Measurements from ENCODE around the gene C17orf113. TPM values are rescaled to one million over a fixed set of nuclear protein-coding genes. Genes with fewer than 3 reads are reported as not detected.
"Not testable (repeated sequence)": the region's sequence is repeated elsewhere in the genome, so short reads cannot be mapped to it uniquely, and the experiment has no call there.

The C17orf113 gene
- total RNA-seq, 1 experiment from 2014 or later = 1.0 TPM

- H3K4me3 ChIP-seq (ENCODE audit: insufficient read depth, low read depth, low read length) = no peak overlapping the region
- DNase-seq = no peak
These were observed 9.6 kb downstream of the C17orf113 start for GRCh38 chr17:42040818-42041217.

GRCh38 chr17:42039794-42040763 is 10.3 kb downstream of the C17orf113 start:
- no peaks in the 10 kb centered on the region for H3K36me3 ChIP-seq (replicated peaks; ENCODE audit: control insufficient read depth, insufficient read depth, low read length)
- DNase-seq = peak; percentile 58
- no peaks in the 10 kb centered on the region for H3K27me3 ChIP-seq (ENCODE audit: control insufficient read depth, insufficient read depth, low read length)
- no peak overlapping the region for H3K4me3 ChIP-seq (ENCODE audit: insufficient read depth, low read depth, low read length)

More at GRCh38 chr17:42040818-42041217, 9.6 kb downstream of the C17orf113 start:
- Histone ChIP-seq H3K27me3 (ENCODE audit: control insufficient read depth, insufficient read depth, low read length) (no peaks in the 10 kb centered on the region), H3K36me3 (replicated peaks; ENCODE audit: control insufficient read depth, insufficient read depth, low read length) (no peaks in the 10 kb centered on the region)

GRCh38 chr17:42038221-42038973 is 12.0 kb downstream of the C17orf113 start:
- DNase-seq = peak; percentile 71
- no peaks in the 10 kb centered on the region for H3K36me3 ChIP-seq (replicated peaks; ENCODE audit: control insufficient read depth, insufficient read depth, low read length)

GRCh38 chr17:42034059-42034458 is 16.3 kb downstream of the C17orf113 start:
- DNase-seq = no peak
- H3K36me3 ChIP-seq (replicated peaks; ENCODE audit: control insufficient read depth, insufficient read depth, low read length) = no peaks in the 10 kb centered on the region
- no peak overlapping the region for H3K4me3 ChIP-seq (ENCODE audit: insufficient read depth, low read depth, low read length)
- no peaks in the 10 kb centered on the region for H3K27me3 ChIP-seq (ENCODE audit: control insufficient read depth, insufficient read depth, low read length)

More at GRCh38 chr17:42038221-42038973, 12.0 kb downstream of the C17orf113 start:
- no peak overlapping the region for H3K4me3 ChIP-seq (ENCODE audit: insufficient read depth, low read depth, low read length)
- H3K27me3 ChIP-seq (ENCODE audit: control insufficient read depth, insufficient read depth, low read length) = no peaks in the 10 kb centered on the region

- no peaks in the 10 kb centered on the region for H3K36me3 ChIP-seq (replicated peaks; ENCODE audit: control insufficient read depth, insufficient read depth, low read length)
- no peak overlapping the region for H3K4me3 ChIP-seq (ENCODE audit: insufficient read depth, low read depth, low read length)
- no peaks in the 10 kb centered on the region for H3K27me3 ChIP-seq (ENCODE audit: control insufficient read depth, insufficient read depth, low read length)
- DNase-seq = no peak
These were observed 18.8 kb downstream of the C17orf113 start for GRCh38 chr17:42031584-42031983.

GRCh38 chr17:42028791-42029127 is 21.6 kb downstream of the C17orf113 start:
- H3K27me3 ChIP-seq (ENCODE audit: control insufficient read depth, insufficient read depth, low read length) = no peaks in the 10 kb centered on the region

GRCh38 chr17:42027961-42028790 is 22.2 kb downstream of the C17orf113 start:
- H3K27me3 ChIP-seq (ENCODE audit: control insufficient read depth, insufficient read depth, low read length) = no peaks in the 10 kb centered on the region
- H3K36me3 ChIP-seq (replicated peaks; ENCODE audit: control insufficient read depth, insufficient read depth, low read length) = peaks cover 12% of the 10 kb centered on the region
- DNase-seq = peak; percentile 92
- no peak overlapping the region for H3K4me3 ChIP-seq (ENCODE audit: insufficient read depth, low read depth, low read length)

More at GRCh38 chr17:42028791-42029127, 21.6 kb downstream of the C17orf113 start:
- Histone ChIP-seq H3K36me3 (replicated peaks; ENCODE audit: control insufficient read depth, insufficient read depth, low read length) (peaks cover 7% of the 10 kb centered on the region), H3K4me3 (ENCODE audit: insufficient read depth, low read depth, low read length) (no peak overlapping the region)
- no peak for DNase-seq

GRCh38 chr17:42027590-42027889 is 22.9 kb downstream of the C17orf113 start:
- no peak for DNase-seq
- no peaks in the 10 kb centered on the region for H3K27me3 ChIP-seq (ENCODE audit: control insufficient read depth, insufficient read depth, low read length)
- H3K36me3 ChIP-seq (replicated peaks; ENCODE audit: control insufficient read depth, insufficient read depth, low read length) = peaks cover 16% of the 10 kb centered on the region
- no peak overlapping the region for H3K4me3 ChIP-seq (ENCODE audit: insufficient read depth, low read depth, low read length)

GRCh38 chr17:42026857-42027589 is 23.4 kb downstream of the C17orf113 start:
- peak; percentile 67 for DNase-seq
- Histone ChIP-seq H3K4me3 (ENCODE audit: insufficient read depth, low read depth, low read length) (no peak overlapping the region), H3K27me3 (ENCODE audit: control insufficient read depth, insufficient read depth, low read length) (no peaks in the 10 kb centered on the region), H3K36me3 (replicated peaks; ENCODE audit: control insufficient read depth, insufficient read depth, low read length) (peaks cover 21% of the 10 kb centered on the region)

- DNase-seq = peak; percentile 26
- Histone ChIP-seq H3K36me3 (replicated peaks; ENCODE audit: control insufficient read depth, insufficient read depth, low read length) (peaks cover 26% of the 10 kb centered on the region), H3K4me3 (ENCODE audit: insufficient read depth, low read depth, low read length) (no peak overlapping the region), H3K27me3 (ENCODE audit: control insufficient read depth, insufficient read depth, low read length) (no peaks in the 10 kb centered on the region)
These were observed 24.5 kb downstream of the C17orf113 start for GRCh38 chr17:42025936-42026335.

- no peak for DNase-seq
- no peaks in the 10 kb centered on the region for H3K27me3 ChIP-seq (ENCODE audit: control insufficient read depth, insufficient read depth, low read length)
- no peak overlapping the region for H3K4me3 ChIP-seq (ENCODE audit: insufficient read depth, low read depth, low read length)
- peaks cover 26% of the 10 kb centered on the region for H3K36me3 ChIP-seq (replicated peaks; ENCODE audit: control insufficient read depth, insufficient read depth, low read length)
These were observed 25.2 kb downstream of the C17orf113 start for GRCh38 chr17:42025191-42025579.

GRCh38 chr17:42023524-42024349 is 26.7 kb downstream of the C17orf113 start:
- DNase-seq = no peak
- no peak overlapping the region for H3K4me3 ChIP-seq (ENCODE audit: insufficient read depth, low read depth, low read length)
- peaks cover 26% of the 10 kb centered on the region for H3K36me3 ChIP-seq (replicated peaks; ENCODE audit: control insufficient read depth, insufficient read depth, low read length)
- no peaks in the 10 kb centered on the region for H3K27me3 ChIP-seq (ENCODE audit: control insufficient read depth, insufficient read depth, low read length)

GRCh38 chr17:42020845-42021244 is 29.6 kb downstream of the C17orf113 start:
- Histone ChIP-seq H3K36me3 (replicated peaks; ENCODE audit: control insufficient read depth, insufficient read depth, low read length) (peaks cover 26% of the 10 kb centered on the region), H3K4me3 (ENCODE audit: insufficient read depth, low read depth, low read length) (peak overlapping the region; percentile 69)
- DNase-seq; H3K27me3 ChIP-seq (ENCODE audit: control insufficient read depth, insufficient read depth, low read length): not testable (repeated sequence)
